ENCODE results near the gene TMEM164.
A peak's percentile ranks its signal among the peaks of the same experiment; 100 is the strongest.
"Not testable (repeated sequence)": the region's sequence is repeated elsewhere in the genome, so short reads cannot be mapped to it uniquely, and the experiment has no call there.

Gene TMEM164

GRCh38 chrX:110138557-110138956 is 135.6 kb downstream of the TMEM164 start:
- DNase-seq = no peak

GRCh38 chrX:110139172-110139571 is 136.3 kb downstream of the TMEM164 start:
- DNase-seq = no peak

- DNase-seq = no peak
Observed at GRCh38 chrX:110142096-110142495, 139.2 kb downstream of the TMEM164 start.

- no peak for DNase-seq
Observed at GRCh38 chrX:110143454-110144210, 140.7 kb downstream of the TMEM164 start.

GRCh38 chrX:110145311-110145710 is 142.4 kb downstream of the TMEM164 start:
- no peak for DNase-seq

GRCh38 chrX:110145854-110146253 is 142.9 kb downstream of the TMEM164 start:
- DNase-seq = no peak

GRCh38 chrX:110146521-110146920 is 143.6 kb downstream of the TMEM164 start:
- peak; percentile 14 for DNase-seq

- no peak for DNase-seq
Observed at GRCh38 chrX:110153244-110153643, 150.3 kb downstream of the TMEM164 start.

- no peak for DNase-seq
Observed at GRCh38 chrX:110153896-110154295, 151.0 kb downstream of the TMEM164 start.

GRCh38 chrX:110154328-110154727 is 151.4 kb downstream of the TMEM164 start:
- not testable (repeated sequence) for DNase-seq

GRCh38 chrX:110155759-110156158 is 152.8 kb downstream of the TMEM164 start:
- no peak for DNase-seq

- no peak for DNase-seq
Observed at GRCh38 chrX:110156167-110156754, 153.3 kb downstream of the TMEM164 start.

- no peak for DNase-seq
Observed at GRCh38 chrX:110157444-110157843, 154.5 kb downstream of the TMEM164 start.

GRCh38 chrX:110159235-110159634 is 156.3 kb downstream of the TMEM164 start:
- DNase-seq = no peak

- no peak for DNase-seq
Observed at GRCh38 chrX:110159865-110160264, 157.0 kb downstream of the TMEM164 start.

GRCh38 chrX:110161361-110161686 is 158.4 kb downstream of the TMEM164 start:
- no peak for DNase-seq

GRCh38 chrX:110162131-110162530 is 159.2 kb downstream of the TMEM164 start:
- no peak for DNase-seq

- no peak for DNase-seq
Observed at GRCh38 chrX:110162867-110163266, 160.0 kb downstream of the TMEM164 start.

GRCh38 chrX:110163488-110163887 is 160.6 kb downstream of the TMEM164 start:
- DNase-seq = peak; percentile 21

- no peak for DNase-seq
Observed at GRCh38 chrX:110167952-110168451, 165.1 kb downstream of the TMEM164 start.

- DNase-seq = no peak
Observed at GRCh38 chrX:110168585-110168984, 165.7 kb downstream of the TMEM164 start.

GRCh38 chrX:110170029-110170428 is 167.1 kb downstream of the TMEM164 start:
- no peak for DNase-seq

GRCh38 chrX:110171442-110171841 is 168.5 kb downstream of the TMEM164 start:
- DNase-seq = no peak

- no peak for DNase-seq
Observed at GRCh38 chrX:110172215-110172614, 169.3 kb downstream of the TMEM164 start.
